Prostate gland (tissue), 2 donors: Measurements from ENCODE around the gene CASP8AP2.

Experiments used
- CTCF ChIP-seq, 4 experiments: fragments of 200-600 bp in 2 of 4; fragments of 450-650 bp in 2 of 4; sonication (generic) in 2 of 4; IDR thresholded peaks; 1 replicate in 3 of 4; 2 replicates in 1 of 4; pipeline ENCODE4 v1.5.1; 2016 to 2019; ENCODE audit warnings: antibody characterized with exemption in 4 of 4, mild to moderate bottlenecking in 2 of 4, moderate library complexity in 2 of 4
- POLR2A ChIP-seq: fragments of 450-650 bp; IDR thresholded peaks from one replicate; pipeline ENCODE4 v1.6.1; 2016; ENCODE audit warnings: antibody characterized with exemption, mild to moderate bottlenecking
- POLR2AphosphoS5 ChIP-seq: sonication (generic); formaldehyde crosslinking; IDR thresholded peaks from one replicate; pipeline ENCODE4 v1.6.1; 2017; ENCODE audit warnings: antibody characterized with exemption

DNA sequence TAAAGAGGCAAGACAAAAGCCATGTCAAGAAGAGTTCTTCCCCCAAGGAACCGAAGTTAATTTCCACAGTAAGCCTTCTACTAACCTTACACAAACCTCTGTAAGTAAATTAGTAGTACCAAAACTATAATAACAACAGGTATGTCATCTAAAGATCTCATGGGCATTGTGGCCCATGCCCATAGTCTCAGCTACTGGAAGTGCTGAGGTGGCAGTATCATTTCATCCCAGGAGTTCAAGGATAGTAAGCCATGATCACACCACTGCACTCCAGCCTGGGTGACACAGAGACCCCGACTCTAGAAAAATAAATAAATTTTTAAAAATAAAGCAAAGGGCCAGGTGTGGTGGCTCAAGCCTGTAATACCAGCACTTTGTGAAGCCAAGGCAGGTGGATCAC is 39.3 kb upstream of the CASP8AP2 start:
- TF ChIP-seq POLR2A (no peak), CTCF (IDR thresholded peaks at IDR 0.05) (no peak), POLR2AphosphoS5 (no peak)
